Neural progenitor cell (in vitro differentiated cells): ENCODE measurements around the gene MBTPS1.

Experiments
- EZH2 ChIP-seq: fragments of 200-600 bp; sonication (generic); IDR thresholded peaks from 2 replicates; pipeline ENCODE4 v1.6.1; 2017; ENCODE audit warnings: antibody characterized with exemption, mild to moderate bottlenecking, moderate library complexity
- EZH2phosphoT487 ChIP-seq: fragments of 200-600 bp; sonication (generic); IDR thresholded peaks from 2 replicates; pipeline ENCODE4 v1.6.1; 2017; ENCODE audit warnings: antibody characterized with exemption
- TF ChIP-seq, protein P1 (sequence below): fragments of 200-600 bp; sonication (generic); IDR thresholded peaks from 2 replicates; pipeline ENCODE4 v1.5.1; 2017; ENCODE audit warnings: antibody characterized with exemption, mild to moderate bottlenecking

DNA sequence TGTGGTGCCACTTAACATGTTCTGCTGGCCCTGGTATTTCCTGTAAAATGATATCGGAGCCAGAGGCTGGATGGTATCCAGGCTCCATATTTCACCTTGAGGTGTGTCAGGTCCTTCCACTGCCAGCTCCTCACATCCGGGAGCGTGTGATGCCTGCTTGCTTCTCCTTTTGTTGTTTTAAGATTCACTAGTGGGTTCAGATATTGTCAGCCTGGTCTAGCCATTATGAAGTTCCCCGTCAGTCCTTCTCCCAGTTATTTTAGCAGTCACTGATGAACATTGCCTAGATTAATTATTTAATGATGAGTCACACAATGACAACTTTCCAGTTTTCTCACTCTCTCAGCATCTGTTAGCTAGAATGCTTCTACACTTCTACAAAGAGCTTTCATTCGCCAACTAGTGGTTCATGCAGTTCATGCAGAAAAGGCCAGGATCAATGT is 39.6 kb upstream of the MBTPS1 start:
- TF ChIP-seq, protein P1, sequence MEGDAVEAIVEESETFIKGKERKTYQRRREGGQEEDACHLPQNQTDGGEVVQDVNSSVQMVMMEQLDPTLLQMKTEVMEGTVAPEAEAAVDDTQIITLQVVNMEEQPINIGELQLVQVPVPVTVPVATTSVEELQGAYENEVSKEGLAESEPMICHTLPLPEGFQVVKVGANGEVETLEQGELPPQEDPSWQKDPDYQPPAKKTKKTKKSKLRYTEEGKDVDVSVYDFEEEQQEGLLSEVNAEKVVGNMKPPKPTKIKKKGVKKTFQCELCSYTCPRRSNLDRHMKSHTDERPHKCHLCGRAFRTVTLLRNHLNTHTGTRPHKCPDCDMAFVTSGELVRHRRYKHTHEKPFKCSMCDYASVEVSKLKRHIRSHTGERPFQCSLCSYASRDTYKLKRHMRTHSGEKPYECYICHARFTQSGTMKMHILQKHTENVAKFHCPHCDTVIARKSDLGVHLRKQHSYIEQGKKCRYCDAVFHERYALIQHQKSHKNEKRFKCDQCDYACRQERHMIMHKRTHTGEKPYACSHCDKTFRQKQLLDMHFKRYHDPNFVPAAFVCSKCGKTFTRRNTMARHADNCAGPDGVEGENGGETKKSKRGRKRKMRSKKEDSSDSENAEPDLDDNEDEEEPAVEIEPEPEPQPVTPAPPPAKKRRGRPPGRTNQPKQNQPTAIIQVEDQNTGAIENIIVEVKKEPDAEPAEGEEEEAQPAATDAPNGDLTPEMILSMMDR = no peak
- TF ChIP-seq EZH2 (no peak), EZH2phosphoT487 (no peak)
